ENCODE data around the gene SCLY. TPM values are rescaled to one million over a fixed set of nuclear protein-coding genes. Genes with fewer than 3 reads are reported as not detected.

The SCLY gene
- total RNA-seq, 6 experiments from 2014 or later, result 24.4 to 54.2 (median 35.9) TPM

DNA sequence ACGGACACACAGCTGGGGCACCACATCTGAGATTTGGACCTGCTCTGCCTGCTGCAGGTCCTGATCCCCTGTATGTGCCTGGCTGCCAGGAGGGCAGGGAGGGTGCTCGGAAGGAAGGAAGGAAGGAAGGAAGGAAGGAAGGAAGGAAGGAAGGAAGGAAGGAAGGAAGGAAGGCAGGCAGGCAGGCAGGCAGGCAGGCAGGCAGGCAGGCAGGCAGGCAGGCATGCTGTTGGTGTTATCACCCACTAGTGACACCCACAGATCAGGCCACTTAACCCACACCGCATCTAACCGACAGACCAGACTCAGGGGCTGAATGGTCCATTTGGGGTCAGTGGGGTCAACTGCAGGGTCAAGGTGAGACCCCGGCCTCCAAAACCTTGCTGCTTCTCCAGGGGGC lies 83.5 kb downstream of the SCLY start:
- intact Hi-C loops (cut with DNase I), result no loop called here
- no peaks in the 10 kb centered on the region for H3K27me3 ChIP-seq
- no peak for ATAC-seq
- H3K27ac ChIP-seq, result no peak overlapping the region
- TF ChIP-seq POLR2A (IDR thresholded peaks at IDR 0.05), result no peak
- no peak for TF ChIP-seq CTCF (IDR thresholded peaks at IDR 0.05)
- DNase-seq, result no peak
- H3K4me1 ChIP-seq, result no peaks in the 10 kb centered on the region
- no peaks in the 10 kb centered on the region for H3K36me3 ChIP-seq
- no peak overlapping the region for H3K4me3 ChIP-seq
- WGBS (ENCODE audit: insufficient coverage, low coverage, low lambda C conversion rate, missing lambda C conversion rate), result 65% methylated on average over 4 of the region's 5 CpGs
- H3K9me3 ChIP-seq, result no peaks in the 10 kb centered on the region

DNA sequence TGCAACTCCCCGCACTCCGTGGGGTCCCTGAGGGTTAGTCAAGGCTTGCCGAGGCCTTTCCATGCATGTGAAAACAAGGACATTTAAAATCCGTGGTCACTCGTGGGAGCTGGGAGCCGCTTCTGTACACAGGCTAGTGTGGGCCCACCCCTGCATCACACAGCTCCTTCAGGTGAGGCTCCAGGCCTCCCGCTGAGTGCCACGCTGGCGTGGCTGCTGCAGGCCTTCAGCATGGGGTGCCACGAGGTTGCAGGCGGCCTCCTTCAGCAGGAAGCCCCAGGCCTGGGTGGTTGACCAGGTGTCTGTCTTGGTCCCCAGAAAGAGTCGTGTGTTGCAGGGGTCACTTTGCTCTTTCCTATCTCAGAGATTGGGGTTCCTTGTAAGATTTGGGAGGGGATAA lies 84.2 kb downstream of the SCLY start:
- intact Hi-C loops (cut with DNase I), result no loop called here
- TF ChIP-seq POLR2A (IDR thresholded peaks at IDR 0.05) (no peak), CTCF (IDR thresholded peaks at IDR 0.05) (no peak)
- H3K27ac ChIP-seq, result no peak overlapping the region
- 82% methylated on average over 2 of the region's 12 CpGs for WGBS (ENCODE audit: insufficient coverage, low coverage, low lambda C conversion rate, missing lambda C conversion rate)
- no peaks in the 10 kb centered on the region for H3K4me1 ChIP-seq
- no peaks in the 10 kb centered on the region for H3K36me3 ChIP-seq
- no peaks in the 10 kb centered on the region for H3K9me3 ChIP-seq
- no peak overlapping the region for H3K4me3 ChIP-seq
- no peaks in the 10 kb centered on the region for H3K27me3 ChIP-seq
- ATAC-seq (no peak), DNase-seq (no peak)

GRCh38 chr2:238145851-238146250 lies 85.0 kb downstream of the SCLY start:
- Histone ChIP-seq H3K36me3 (no peaks in the 10 kb centered on the region), H3K4me3 (no peak overlapping the region), H3K9me3 (no peaks in the 10 kb centered on the region), H3K4me1 (no peaks in the 10 kb centered on the region), H3K27ac (no peak overlapping the region), H3K27me3 (no peaks in the 10 kb centered on the region)
- no peak for DNase-seq
- intact Hi-C loops (cut with DNase I), result no loop called here
- TF ChIP-seq POLR2A (IDR thresholded peaks at IDR 0.05) (no peak), CTCF (IDR thresholded peaks at IDR 0.05) (no peak)
- WGBS (ENCODE audit: insufficient coverage, low coverage, low lambda C conversion rate, missing lambda C conversion rate), result no CpG with 5 or more reads among the region's 12 CpGs
- ATAC-seq, result no peak

DNA sequence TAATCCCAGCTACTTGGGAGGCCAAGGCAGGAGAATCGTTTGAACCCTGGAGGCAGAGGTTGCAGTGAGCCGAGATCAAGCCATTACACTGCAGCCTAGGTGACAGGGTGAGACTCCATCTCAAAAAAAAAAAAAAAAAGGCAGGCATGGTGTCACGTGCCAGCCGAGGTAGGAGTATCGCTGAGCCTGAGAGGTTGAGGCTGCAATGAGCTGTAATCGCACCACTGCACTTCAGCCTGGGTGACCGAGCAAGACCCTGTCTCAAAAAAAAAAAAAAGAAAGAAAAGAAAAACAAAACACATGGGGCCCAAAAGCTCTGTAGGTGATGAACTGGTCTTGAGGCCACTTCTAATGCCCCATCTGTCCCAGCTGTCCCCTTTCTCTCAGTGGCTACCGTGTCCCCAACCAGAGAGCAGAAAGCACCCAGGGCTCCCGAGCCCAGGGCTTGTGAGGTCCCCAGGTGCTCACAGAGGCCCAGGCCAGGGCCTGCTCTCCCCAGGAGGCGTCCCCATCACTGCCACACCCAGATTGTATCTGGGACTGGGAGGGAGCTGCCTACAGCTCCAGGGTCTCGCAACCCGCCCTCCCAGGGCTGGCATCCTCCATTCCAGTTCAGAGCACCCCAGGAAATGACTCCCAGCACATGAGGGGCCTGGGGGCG lies 86.2 kb downstream of the SCLY start:
- DNase-seq, result no peak
- 90% methylated on average over 4 of the region's 13 CpGs for WGBS (ENCODE audit: insufficient coverage, low coverage, low lambda C conversion rate, missing lambda C conversion rate)
- TF ChIP-seq CTCF (IDR thresholded peaks at IDR 0.05), result no peak
- no peak for TF ChIP-seq POLR2A (IDR thresholded peaks at IDR 0.05)

More for the DNA sequence above, 86.2 kb downstream of the SCLY start:
- ATAC-seq, result no peak
- Histone ChIP-seq H3K4me1 (no peaks in the 10 kb centered on the region), H3K36me3 (no peaks in the 10 kb centered on the region), H3K27me3 (no peaks in the 10 kb centered on the region), H3K9me3 (no peaks in the 10 kb centered on the region), H3K27ac (no peak overlapping the region), H3K4me3 (no peak overlapping the region)
- intact Hi-C loops (cut with DNase I), result no loop called here
